Measurements from ENCODE around the gene SPATA2L. TPM values are rescaled to one million over a fixed set of nuclear protein-coding genes. Genes with fewer than 3 reads are reported as not detected.

Gene SPATA2L
- total RNA-seq, 4 donors from 2014 or later: 6.1 to 26.1 (median 8.9) TPM

DNA sequence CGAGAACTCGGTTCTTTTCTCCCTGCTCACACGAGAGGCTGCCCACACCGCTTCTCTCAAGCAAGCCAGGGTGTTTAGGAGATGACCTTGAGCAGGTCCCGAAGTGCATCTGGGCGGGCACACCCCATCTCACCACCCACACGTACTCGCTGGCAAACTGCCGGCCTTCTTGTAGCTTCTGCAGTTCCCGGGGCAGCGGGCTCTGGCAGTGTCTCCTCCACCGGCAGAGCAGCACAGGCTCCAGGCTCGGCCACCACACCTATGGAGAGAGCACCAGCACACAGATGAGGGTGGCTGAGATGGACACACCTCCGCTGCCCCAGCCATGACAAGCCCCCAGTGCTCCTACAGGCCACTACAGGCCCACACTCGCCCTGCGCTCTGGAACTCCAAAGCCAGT lies 43.3 kb upstream of the SPATA2L start:
- TF ChIP-seq POLR2A (IDR thresholded peaks at IDR 0.05): no peak
- TF ChIP-seq, protein P1, sequence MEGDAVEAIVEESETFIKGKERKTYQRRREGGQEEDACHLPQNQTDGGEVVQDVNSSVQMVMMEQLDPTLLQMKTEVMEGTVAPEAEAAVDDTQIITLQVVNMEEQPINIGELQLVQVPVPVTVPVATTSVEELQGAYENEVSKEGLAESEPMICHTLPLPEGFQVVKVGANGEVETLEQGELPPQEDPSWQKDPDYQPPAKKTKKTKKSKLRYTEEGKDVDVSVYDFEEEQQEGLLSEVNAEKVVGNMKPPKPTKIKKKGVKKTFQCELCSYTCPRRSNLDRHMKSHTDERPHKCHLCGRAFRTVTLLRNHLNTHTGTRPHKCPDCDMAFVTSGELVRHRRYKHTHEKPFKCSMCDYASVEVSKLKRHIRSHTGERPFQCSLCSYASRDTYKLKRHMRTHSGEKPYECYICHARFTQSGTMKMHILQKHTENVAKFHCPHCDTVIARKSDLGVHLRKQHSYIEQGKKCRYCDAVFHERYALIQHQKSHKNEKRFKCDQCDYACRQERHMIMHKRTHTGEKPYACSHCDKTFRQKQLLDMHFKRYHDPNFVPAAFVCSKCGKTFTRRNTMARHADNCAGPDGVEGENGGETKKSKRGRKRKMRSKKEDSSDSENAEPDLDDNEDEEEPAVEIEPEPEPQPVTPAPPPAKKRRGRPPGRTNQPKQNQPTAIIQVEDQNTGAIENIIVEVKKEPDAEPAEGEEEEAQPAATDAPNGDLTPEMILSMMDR (IDR thresholded peaks at IDR 0.05): no peak
- no peaks in the 10 kb centered on the region for H3K4me1 ChIP-seq
- no peak overlapping the region for H3K4me3 ChIP-seq
- no peak for DNase-seq
- no peaks in the 10 kb centered on the region for H3K9me3 ChIP-seq
- no peak overlapping the region for H3K27ac ChIP-seq
- intact Hi-C loops (cut with DNase I): no loop called here
- WGBS, 2 donors: 88 to 93% methylated on average over 7 to 8 of the region's 16 CpGs
- H3K36me3 ChIP-seq: peaks cover 3 to 44% (median 5%) of the 10 kb centered on the region in 3 donors
- H3K27me3 ChIP-seq: no peaks in the 10 kb centered on the region

DNA sequence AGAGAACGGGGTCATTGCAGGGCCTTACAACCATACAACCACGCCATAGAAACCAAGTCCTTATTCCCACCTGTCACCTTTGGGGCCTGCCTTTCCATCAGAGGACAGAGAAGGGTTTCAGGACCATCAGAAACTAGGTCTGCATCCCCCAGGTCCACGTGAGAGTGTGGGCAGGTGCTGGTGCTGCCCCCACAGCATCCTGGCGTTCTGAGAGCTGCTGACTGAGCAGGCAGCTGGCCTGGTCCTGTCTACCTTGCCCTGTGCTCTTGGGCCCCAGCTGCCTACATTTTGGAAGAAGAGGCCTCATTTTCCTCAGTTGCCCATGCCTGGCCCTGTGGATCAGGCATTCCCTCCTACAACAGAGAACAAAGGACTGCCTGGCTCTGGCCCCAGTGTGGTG lies 41.4 kb upstream of the SPATA2L start:
- Histone ChIP-seq H3K27me3 (no peaks in the 10 kb centered on the region), H3K9me3 (no peaks in the 10 kb centered on the region), H3K4me3 (no peak overlapping the region), H3K27ac (no peak overlapping the region), H3K4me1 (no peaks in the 10 kb centered on the region), H3K36me3 (peaks cover 22 to 54% (median 23%) of the 10 kb centered on the region in 3 donors)
- no peak for DNase-seq
- WGBS, 2 donors: 80% methylated on average over 3 of the region's 4 CpGs; no CpG with 5 or more reads in 1 of the 2 donors
- no peak for TF ChIP-seq POLR2A (IDR thresholded peaks at IDR 0.05)
- TF ChIP-seq, protein P1 (IDR thresholded peaks at IDR 0.05): no peak
- intact Hi-C loops (cut with DNase I): no loop called here

GRCh38 chr16:89741342-89742014 lies 40.0 kb upstream of the SPATA2L start:
- Histone ChIP-seq H3K36me3 (peaks cover 28 to 63% (median 35%) of the 10 kb centered on the region in 3 donors), H3K9me3 (no peaks in the 10 kb centered on the region), H3K27ac (no peak overlapping the region), H3K27me3 (no peaks in the 10 kb centered on the region), H3K4me1 (no peaks in the 10 kb centered on the region), H3K4me3 (no peak overlapping the region)
- 82 to 86% methylated on average over 8 of the region's 11 CpGs for WGBS, 2 donors
- intact Hi-C loops (cut with DNase I): no loop called here
- DNase-seq: no peak
- TF ChIP-seq, protein P1 (IDR thresholded peaks at IDR 0.05): no peak
- TF ChIP-seq POLR2A (IDR thresholded peaks at IDR 0.05): no peak

DNA sequence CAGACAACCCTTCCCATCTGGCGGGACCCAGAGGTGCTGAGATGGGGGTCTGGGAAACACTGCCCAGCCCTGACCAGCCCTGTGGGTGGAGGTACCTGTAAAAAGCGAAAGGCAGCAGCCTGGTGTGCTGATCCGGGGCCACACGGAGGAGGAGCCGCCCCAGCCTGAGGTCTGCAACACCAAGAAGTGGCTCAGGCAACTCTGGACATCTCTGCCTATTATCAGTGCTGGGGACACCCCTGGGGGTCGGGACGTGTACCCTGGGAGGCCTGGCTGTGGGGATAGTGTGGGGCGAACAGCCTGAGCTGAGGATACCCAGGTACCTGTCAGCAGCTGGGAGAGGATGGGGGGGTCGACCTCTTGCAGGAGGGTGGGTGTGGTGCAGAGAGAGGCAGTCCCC lies 37.9 kb upstream of the SPATA2L start:
- 70 to 87% methylated on average over 3 to 7 of the region's 9 CpGs for WGBS, 2 donors
- TF ChIP-seq, protein P1 (IDR thresholded peaks at IDR 0.05): no peak
- TF ChIP-seq POLR2A (IDR thresholded peaks at IDR 0.05): no peak
- H3K36me3 ChIP-seq: peaks cover 42 to 75% (median 54%) of the 10 kb centered on the region in 3 donors
- no peaks in the 10 kb centered on the region for H3K9me3 ChIP-seq
- no peak overlapping the region for H3K27ac ChIP-seq
- intact Hi-C loops (cut with DNase I): no loop called here
- no peak for DNase-seq
- no peaks in the 10 kb centered on the region for H3K27me3 ChIP-seq
- no peaks in the 10 kb centered on the region for H3K4me1 ChIP-seq
- H3K4me3 ChIP-seq: no peak overlapping the region

DNA sequence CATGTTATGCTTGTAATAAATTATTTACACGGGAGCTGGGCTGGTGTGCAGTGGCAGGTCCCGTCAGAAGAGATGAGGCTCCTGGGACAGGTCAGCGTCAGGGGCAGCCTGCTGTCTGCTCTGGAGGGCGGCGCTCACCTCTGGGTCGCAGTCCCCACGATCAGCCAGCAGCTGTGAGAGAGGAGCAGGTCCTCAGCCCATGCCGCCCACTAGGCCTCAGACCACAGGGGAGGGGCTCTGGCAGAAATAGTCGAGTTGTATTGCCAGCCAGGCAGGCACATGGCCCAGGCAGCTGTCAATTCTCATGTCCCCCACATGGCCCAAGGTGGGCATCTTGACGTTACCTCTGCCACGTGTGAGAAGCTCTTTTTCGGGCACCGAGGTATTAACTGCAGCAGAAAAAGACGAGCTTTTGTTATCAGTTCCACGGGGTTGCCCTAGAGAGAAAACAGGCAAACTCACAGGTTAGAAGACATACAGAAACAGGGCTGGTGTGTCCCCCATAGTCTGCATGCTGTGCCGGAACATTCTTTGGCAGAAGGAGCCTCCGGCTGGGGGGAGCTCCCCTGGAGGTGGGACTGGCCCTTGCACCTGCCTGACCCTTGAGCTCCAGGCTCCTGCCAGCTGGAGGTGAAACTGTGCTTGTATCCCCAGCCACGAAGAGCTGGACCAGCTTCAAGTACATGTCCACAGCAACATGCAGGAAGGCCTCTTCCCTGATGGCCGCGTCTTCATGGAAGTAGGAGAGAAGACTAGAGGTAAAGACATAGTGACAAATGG lies 37.2 kb upstream of the SPATA2L start:
- no peak for DNase-seq
- Histone ChIP-seq H3K27ac (no peak overlapping the region), H3K9me3 (no peaks in the 10 kb centered on the region), H3K27me3 (no peaks in the 10 kb centered on the region), H3K36me3 (peaks cover 49 to 82% (median 60%) of the 10 kb centered on the region in 3 donors), H3K4me3 (no peak overlapping the region), H3K4me1 (no peaks in the 10 kb centered on the region)
- WGBS, 2 donors: 72 to 83% methylated on average over 3 to 8 of the region's 20 CpGs
- TF ChIP-seq, protein P1 (IDR thresholded peaks at IDR 0.05): no peak
- no peak for TF ChIP-seq POLR2A (IDR thresholded peaks at IDR 0.05)
- intact Hi-C loops (cut with DNase I): no loop called here

Measured in esophagus squamous epithelium (tissue), 5 donors.